Neural progenitor cell (in vitro differentiated cells): ENCODE data around the gene ANK3. TPM values are rescaled to one million over a fixed set of nuclear protein-coding genes. Genes with fewer than 3 reads are reported as not detected.

Experiments used
- DNase-seq: peaks from one replicate; pipeline ENCODE4 v3.0.0-alpha.2; 2016; ENCODE audit warnings: low spot score
- H2AFZ ChIP-seq: fragments of 200-600 bp; sonication (generic); replicated peaks from 2 replicates; pipeline ENCODE4 v1.6.1; 2016; ENCODE audit warnings: antibody characterized with exemption
- H3F3A ChIP-seq: fragments of 200-600 bp; sonication (generic); 2 replicates; pipeline ENCODE4 v1.6.1; 2016; ENCODE audit warnings: antibody characterized with exemption, low read depth
- H3K27ac ChIP-seq: fragments of 200-600 bp; sonication (generic); 2 replicates; pipeline ENCODE4 v1.5.1; 2016; ENCODE audit warnings: mild to moderate bottlenecking
- H3K27me3 ChIP-seq: fragments of 200-600 bp; sonication (generic); 2 replicates; pipeline ENCODE4 v1.6.1; 2016; ENCODE audit warnings: mild to moderate bottlenecking, moderate library complexity
- H3K36me3 ChIP-seq: fragments of 200-600 bp; sonication (generic); 2 replicates; pipeline ENCODE4 v1.5.1; 2016
- H3K4me1 ChIP-seq: fragments of 200-600 bp; sonication (generic); 2 replicates; pipeline ENCODE4 v1.6.1; 2016; ENCODE audit warnings: mixed run types
- H3K4me2 ChIP-seq: fragments of 200-600 bp; sonication (generic); 2 replicates; pipeline ENCODE4 v1.6.1; 2016
- H3K4me3 ChIP-seq: fragments of 200-600 bp; sonication (generic); 2 replicates; pipeline ENCODE4 v1.5.1; 2016
- H3K79me2 ChIP-seq: fragments of 200-600 bp; sonication (generic); 2 replicates; pipeline ENCODE4 v1.6.1; 2016; ENCODE audit warnings: low read depth
- H3K9ac ChIP-seq: fragments of 200-600 bp; sonication (generic); 2 replicates; pipeline ENCODE4 v1.6.1; 2016
- H3K9me3 ChIP-seq: fragments of 200-600 bp; sonication (generic); 2 replicates; pipeline ENCODE4 v1.5.1; 2016; ENCODE audit warnings: low read depth
- H4K20me1 ChIP-seq: fragments of 200-600 bp; sonication (generic); 2 replicates; pipeline ENCODE4 v1.6.1; 2016; ENCODE audit warnings: low read depth
- H3K27ac Mint-ChIP-seq: 3 replicates; pipeline ENCODE4 v1.8.0; 2021; ENCODE audit warnings: mixed read lengths
- H3K27me3 Mint-ChIP-seq: 2 replicates; pipeline ENCODE4 v1.8.0; 2022; ENCODE audit warnings: low read depth, mild to moderate bottlenecking, inconsistent platforms, moderate library complexity, mixed read lengths; ENCODE audit not compliant: insufficient read depth
- H3K36me3 Mint-ChIP-seq: 3 replicates; pipeline ENCODE4 v1.8.0; 2021; ENCODE audit warnings: mixed read lengths
- H3K4me1 Mint-ChIP-seq: 3 replicates; pipeline ENCODE4 v1.8.0; 2021; ENCODE audit warnings: mixed read lengths
- H3K4me3 Mint-ChIP-seq: 3 replicates; pipeline ENCODE4 v1.8.0; 2021; ENCODE audit warnings: mild to moderate bottlenecking, moderate library complexity, mixed read lengths
- H3K9me3 Mint-ChIP-seq: 3 replicates; pipeline ENCODE4 v1.8.0; 2020; ENCODE audit warnings: mixed read lengths
- CTCF ChIP-seq: fragments of 200-600 bp; sonication (generic); IDR thresholded peaks from 2 replicates; pipeline ENCODE4 v1.5.1; 2017; ENCODE audit warnings: antibody characterized with exemption, mild to moderate bottlenecking
- EZH2 ChIP-seq: fragments of 200-600 bp; sonication (generic); IDR thresholded peaks from 2 replicates; pipeline ENCODE4 v1.6.1; 2017; ENCODE audit warnings: antibody characterized with exemption, mild to moderate bottlenecking, moderate library complexity
- EZH2phosphoT487 ChIP-seq: fragments of 200-600 bp; sonication (generic); IDR thresholded peaks from 2 replicates; pipeline ENCODE4 v1.6.1; 2017; ENCODE audit warnings: antibody characterized with exemption
- total RNA-seq: library from RNA; depleted of rRNA; stranded (reverse); fragments of >200 nt; gene quantifications from 2 replicates; pipeline ENCODE4 v1.2.3, GENCODE V29; 2015; ENCODE audit warnings: low replicate concordance

ANK3 gene
- total RNA-seq, 1 donor from 2014 or later, result 54.1 TPM

GRCh38 chr10:60281792-60282353 lies 107.8 kb downstream of the ANK3 start:
- H3K9me3 Mint-ChIP-seq, result no peaks in the 10 kb centered on the region
- Histone ChIP-seq H3K79me2 (no peaks in the 10 kb centered on the region), H3K36me3 (no peaks in the 10 kb centered on the region), H4K20me1 (no peaks in the 10 kb centered on the region), H3K27me3 (no peaks in the 10 kb centered on the region), H3K4me1 (peaks cover 13% of the 10 kb centered on the region), H3K9me3 (no peaks in the 10 kb centered on the region), H3F3A (peaks cover 3% of the 10 kb centered on the region), H3K9ac (no peak overlapping the region), H2AFZ (no peak overlapping the region), H3K27ac (no peak overlapping the region), H3K4me2 (no peak overlapping the region), H3K4me3 (no peak overlapping the region)
- peaks cover 21% of the 10 kb centered on the region for H3K4me1 Mint-ChIP-seq
- no peak overlapping the region for H3K27ac Mint-ChIP-seq
- H3K36me3 Mint-ChIP-seq, result no peaks in the 10 kb centered on the region
- H3K4me3 Mint-ChIP-seq, result no peak overlapping the region
- no peak for TF ChIP-seq CTCF
- no peak for TF ChIP-seq EZH2
- TF ChIP-seq EZH2phosphoT487, result no peak
- H3K27me3 Mint-ChIP-seq, result no peaks in the 10 kb centered on the region
- DNase-seq, result no peak

- Histone ChIP-seq H3K4me2 (no peak overlapping the region), H3K4me1 (peaks cover 13% of the 10 kb centered on the region), H3K4me3 (no peak overlapping the region), H3K36me3 (no peaks in the 10 kb centered on the region), H3K27ac (no peak overlapping the region), H3K9me3 (no peaks in the 10 kb centered on the region), H4K20me1 (no peaks in the 10 kb centered on the region), H3K9ac (no peak overlapping the region), H3K79me2 (no peaks in the 10 kb centered on the region), H3F3A (peaks cover 3% of the 10 kb centered on the region), H2AFZ (no peak overlapping the region), H3K27me3 (no peaks in the 10 kb centered on the region)
- H3K36me3 Mint-ChIP-seq, result no peaks in the 10 kb centered on the region
- H3K27me3 Mint-ChIP-seq, result no peaks in the 10 kb centered on the region
- no peak for DNase-seq
- no peaks in the 10 kb centered on the region for H3K9me3 Mint-ChIP-seq
- H3K4me3 Mint-ChIP-seq, result no peak overlapping the region
- no peak overlapping the region for H3K27ac Mint-ChIP-seq
- H3K4me1 Mint-ChIP-seq, result peaks cover 22% of the 10 kb centered on the region
- no peak for TF ChIP-seq CTCF
- no peak for TF ChIP-seq EZH2phosphoT487
- no peak for TF ChIP-seq EZH2
Observed at GRCh38 chr10:60281331-60281730, 108.3 kb downstream of the ANK3 start.

GRCh38 chr10:60280475-60280874 lies 109.2 kb downstream of the ANK3 start:
- H4K20me1 ChIP-seq, result no peaks in the 10 kb centered on the region
- no peak overlapping the region for H3K4me3 ChIP-seq
- DNase-seq, result peak; percentile 51
- H3K79me2 ChIP-seq, result no peaks in the 10 kb centered on the region
- no peak overlapping the region for H2AFZ ChIP-seq
- H3K4me3 Mint-ChIP-seq, result no peak overlapping the region
- H3K27ac ChIP-seq, result no peak overlapping the region
- peaks cover 24% of the 10 kb centered on the region for H3K4me1 Mint-ChIP-seq
- H3K9ac ChIP-seq, result no peak overlapping the region
- peak overlapping the region; percentile 22 for H3K27ac Mint-ChIP-seq
- no peaks in the 10 kb centered on the region for H3K9me3 ChIP-seq
- peaks cover 13% of the 10 kb centered on the region for H3K4me1 ChIP-seq
- H3F3A ChIP-seq, result peaks cover 3% of the 10 kb centered on the region
- H3K4me2 ChIP-seq, result no peak overlapping the region
- no peaks in the 10 kb centered on the region for H3K27me3 Mint-ChIP-seq
- no peaks in the 10 kb centered on the region for H3K36me3 Mint-ChIP-seq
- no peaks in the 10 kb centered on the region for H3K27me3 ChIP-seq
- no peaks in the 10 kb centered on the region for H3K9me3 Mint-ChIP-seq
- TF ChIP-seq EZH2phosphoT487, result no peak
- TF ChIP-seq CTCF, result no peak
- TF ChIP-seq EZH2, result no peak
- H3K36me3 ChIP-seq, result no peaks in the 10 kb centered on the region
